Activated naive CD8-positive, alpha-beta T cell (primary cell): ENCODE results near the gene GLIS1.

Source experiments
- H3K27ac Mint-ChIP-seq: one replicate; pipeline ENCODE4 v1.8.0; 2021; ENCODE audit warnings: mixed read lengths
- H3K27me3 Mint-ChIP-seq: one replicate; pipeline ENCODE4 v1.8.0; 2021; ENCODE audit warnings: mixed read lengths
- H3K36me3 Mint-ChIP-seq: one replicate; pipeline ENCODE4 v1.8.0; 2021; ENCODE audit warnings: mixed read lengths
- H3K4me1 Mint-ChIP-seq: one replicate; pipeline ENCODE4 v1.8.0; 2021; ENCODE audit warnings: low read depth, mixed read lengths
- H3K4me3 Mint-ChIP-seq: one replicate; pipeline ENCODE4 v1.8.0; 2021; ENCODE audit warnings: mild to moderate bottlenecking, mixed read lengths
- H3K9me3 Mint-ChIP-seq: one replicate; pipeline ENCODE4 v1.8.0; 2021; ENCODE audit warnings: low read depth, mixed read lengths

GLIS1 gene

DNA sequence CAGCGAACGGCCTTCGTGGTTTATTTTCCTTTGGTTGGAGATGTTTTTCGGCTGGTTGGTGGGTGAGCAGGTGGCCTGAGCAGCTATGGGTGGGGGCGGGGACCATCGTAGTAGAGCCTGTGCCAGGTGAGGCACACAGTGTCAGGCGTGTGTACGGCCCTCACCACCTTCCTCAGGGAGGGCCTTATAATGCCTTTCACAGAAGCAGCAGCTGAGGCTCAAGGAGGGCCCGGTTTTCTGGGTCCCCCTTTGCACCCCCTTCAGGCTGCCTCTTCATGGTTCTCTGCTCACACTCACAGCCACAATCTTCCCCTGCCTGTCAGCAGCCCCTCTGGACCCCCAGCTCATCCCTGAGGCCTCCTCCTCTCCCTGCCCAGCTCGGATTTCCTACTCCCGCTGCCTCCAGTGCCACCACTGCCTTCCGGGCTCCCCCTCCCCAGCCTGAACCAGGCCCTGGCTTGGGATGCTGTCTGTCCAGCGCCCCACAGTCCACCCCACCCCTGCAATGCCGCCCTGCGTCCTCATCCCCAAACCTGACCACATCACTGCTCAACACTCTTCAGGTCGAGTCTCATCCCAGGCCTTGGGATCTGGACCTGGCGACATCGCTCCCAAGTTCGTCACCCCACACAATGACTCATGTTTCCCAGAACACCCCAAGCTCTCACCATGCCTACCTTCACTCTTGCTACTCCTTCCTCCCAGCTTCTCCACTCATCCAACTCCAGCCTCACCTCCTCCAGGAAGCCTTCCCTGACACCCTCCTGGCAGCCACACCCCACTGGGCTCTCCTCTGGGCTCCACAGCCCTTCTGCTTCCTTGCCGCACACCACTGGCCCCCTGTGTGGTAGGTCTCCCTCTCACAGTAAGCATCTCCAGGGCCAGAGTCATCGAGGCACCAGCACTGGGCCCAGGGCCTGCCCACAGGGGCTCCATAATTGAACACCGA lies 225.9 kb downstream of the GLIS1 start:
- Mint-ChIP-seq H3K27me3 (no peaks in the 10 kb centered on the region), H3K4me3 (no peak overlapping the region), H3K4me1 (no peaks in the 10 kb centered on the region), H3K27ac (no peak overlapping the region), H3K36me3 (no peaks in the 10 kb centered on the region), H3K9me3 (no peaks in the 10 kb centered on the region)

DNA sequence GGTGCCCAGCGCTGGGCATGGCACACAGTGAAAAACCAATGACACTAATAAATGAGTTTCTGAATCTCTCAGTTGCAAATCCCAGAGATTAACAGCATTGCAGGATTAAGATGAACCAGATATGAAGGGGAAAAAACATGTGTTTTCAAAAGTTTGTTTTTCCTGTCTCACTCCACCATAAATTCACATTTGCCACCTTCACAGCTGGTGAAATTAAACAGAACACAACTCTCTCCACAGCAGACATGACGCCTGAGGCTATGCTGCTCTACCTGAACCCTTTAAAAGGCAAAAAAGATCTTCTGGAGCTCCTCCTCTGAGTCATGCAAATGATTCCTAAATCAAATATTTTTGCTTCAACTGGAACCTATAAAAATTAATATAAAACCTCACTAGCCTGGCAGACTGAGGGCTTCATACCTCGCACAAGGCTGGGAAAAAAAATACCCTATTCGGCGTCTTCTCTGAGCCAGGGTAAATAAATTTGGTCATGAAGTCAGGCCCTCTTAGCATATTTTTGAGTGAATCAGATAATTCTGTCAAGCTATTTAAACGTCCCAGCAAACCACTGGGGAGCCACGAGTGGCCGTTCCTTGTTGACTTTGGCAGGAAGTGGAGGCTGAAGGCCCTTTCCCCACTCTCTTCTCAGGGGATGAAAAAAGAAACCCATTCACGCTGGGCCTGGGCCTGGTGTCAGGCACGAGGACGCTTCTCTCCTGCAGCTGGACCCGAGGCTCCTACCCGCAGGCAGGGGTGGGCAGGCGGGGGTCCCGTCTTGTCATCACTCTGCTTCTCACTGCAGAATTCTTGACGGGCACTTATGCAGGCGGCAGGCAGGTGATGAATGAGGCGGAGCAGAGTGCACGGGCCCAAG lies 226.8 kb downstream of the GLIS1 start:
- no peaks in the 10 kb centered on the region for H3K27me3 Mint-ChIP-seq
- no peaks in the 10 kb centered on the region for H3K36me3 Mint-ChIP-seq
- H3K4me3 Mint-ChIP-seq = no peak overlapping the region
- H3K4me1 Mint-ChIP-seq = no peaks in the 10 kb centered on the region
- H3K9me3 Mint-ChIP-seq = no peaks in the 10 kb centered on the region
- no peak overlapping the region for H3K27ac Mint-ChIP-seq

DNA sequence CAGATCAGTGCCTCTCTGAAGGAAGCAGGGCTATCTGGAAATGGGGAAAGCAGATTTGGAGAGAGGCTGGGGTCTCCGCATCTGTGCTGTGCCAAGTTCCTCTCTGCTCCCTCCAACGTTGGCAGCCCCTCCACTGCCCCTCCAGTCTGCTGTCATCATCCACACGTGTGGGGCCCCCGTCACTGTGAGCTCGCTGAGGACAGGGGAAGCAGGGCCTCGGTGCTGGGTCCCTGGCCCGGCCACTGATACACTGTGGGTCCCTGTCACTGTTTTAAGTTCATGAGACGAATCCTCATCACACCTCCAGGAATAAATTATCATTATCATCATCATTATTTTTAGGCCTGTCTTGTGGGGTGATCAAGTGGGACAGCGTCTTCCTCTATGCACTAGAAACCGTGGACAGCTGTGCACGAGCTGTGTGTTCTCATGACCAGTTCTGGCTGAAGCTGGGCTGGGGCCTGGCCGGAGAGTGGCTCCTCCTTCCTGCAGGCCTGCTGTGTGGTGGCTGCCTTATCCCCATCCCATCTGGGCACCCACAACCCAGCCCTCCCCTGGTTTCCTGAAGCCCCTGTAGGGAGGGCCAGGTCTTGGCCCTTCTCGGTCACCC lies 227.5 kb downstream of the GLIS1 start:
- no peaks in the 10 kb centered on the region for H3K4me1 Mint-ChIP-seq
- H3K4me3 Mint-ChIP-seq = no peak overlapping the region
- H3K27me3 Mint-ChIP-seq = no peaks in the 10 kb centered on the region
- H3K27ac Mint-ChIP-seq = no peak overlapping the region
- H3K9me3 Mint-ChIP-seq = no peaks in the 10 kb centered on the region
- H3K36me3 Mint-ChIP-seq = no peaks in the 10 kb centered on the region

DNA sequence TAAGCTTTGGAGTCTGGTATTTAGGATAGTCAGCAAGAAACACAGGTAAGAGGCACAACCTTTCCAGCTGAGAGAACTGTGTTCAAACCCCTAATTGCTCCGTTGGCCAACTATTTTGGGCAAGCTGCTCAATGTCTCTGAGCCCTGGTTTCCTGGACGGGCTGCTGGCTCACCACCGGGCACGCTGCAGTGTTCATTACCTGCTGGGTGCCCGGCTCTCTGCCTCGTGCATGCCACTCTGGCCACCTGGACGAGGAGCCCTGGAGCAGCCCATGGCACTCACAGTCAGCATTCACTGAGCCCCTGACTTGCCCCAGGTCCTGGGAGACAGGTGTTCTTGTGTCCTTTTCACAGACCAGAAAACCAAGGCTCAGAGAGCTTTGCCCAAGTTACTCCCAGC lies 228.7 kb downstream of the GLIS1 start:
- Mint-ChIP-seq H3K4me1 (no peaks in the 10 kb centered on the region), H3K9me3 (no peaks in the 10 kb centered on the region), H3K36me3 (no peaks in the 10 kb centered on the region), H3K27me3 (no peaks in the 10 kb centered on the region), H3K4me3 (no peak overlapping the region), H3K27ac (no peak overlapping the region)

DNA sequence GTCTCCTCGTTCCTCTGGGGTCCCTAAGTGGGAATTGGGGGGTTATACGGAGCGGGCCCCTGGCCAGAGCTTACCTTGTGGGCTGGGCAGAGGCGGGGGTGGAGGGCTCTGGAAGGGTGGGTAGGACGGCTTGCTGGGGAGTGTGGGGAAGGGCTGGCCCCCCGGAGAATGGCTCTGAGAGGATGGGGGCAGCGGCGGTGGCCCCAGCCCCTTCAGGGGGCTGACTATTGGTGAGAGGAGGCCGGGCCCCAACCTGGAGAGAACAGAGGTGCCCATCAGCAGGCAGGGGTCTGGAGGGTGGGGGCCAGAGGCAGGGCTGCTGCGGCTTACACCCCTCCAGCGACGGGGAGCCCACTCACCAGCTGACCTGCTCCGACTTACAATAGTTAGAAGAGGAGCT lies 229.2 kb downstream of the GLIS1 start:
- no peaks in the 10 kb centered on the region for H3K36me3 Mint-ChIP-seq

DNA sequence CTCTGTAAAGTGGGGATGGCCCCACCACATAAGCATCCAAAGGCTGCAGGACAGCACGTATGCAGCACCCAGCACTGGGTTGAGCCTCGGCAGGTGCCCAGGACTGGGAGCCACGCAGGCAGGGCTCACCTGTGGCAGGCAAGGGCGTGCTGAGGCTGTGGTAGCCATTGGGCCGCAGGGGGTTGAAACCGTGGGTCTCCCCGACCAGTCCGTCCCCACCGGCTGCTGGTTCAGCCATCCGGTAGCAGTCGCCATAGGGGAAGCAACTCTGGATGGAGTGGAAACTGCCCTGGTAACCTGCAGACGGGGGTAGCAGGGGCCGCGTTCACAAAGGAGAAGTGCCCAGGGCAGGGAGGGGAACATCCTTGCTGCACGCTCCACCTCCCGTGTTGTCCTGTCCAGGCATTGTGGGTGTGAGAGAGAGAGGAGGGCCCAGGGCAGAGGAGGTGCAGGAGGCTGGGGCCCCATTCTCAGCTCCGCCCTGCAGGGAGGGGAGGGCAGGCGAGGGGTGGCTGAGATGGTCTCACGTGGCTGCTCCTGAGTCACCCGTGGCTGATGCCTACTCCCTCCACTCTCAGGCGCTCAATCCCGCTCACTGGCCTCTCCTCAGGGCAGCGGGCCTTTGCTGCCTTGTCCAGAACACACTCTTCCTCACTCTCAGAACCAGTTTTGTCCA lies 229.8 kb downstream of the GLIS1 start:
- Mint-ChIP-seq H3K27ac (no peak overlapping the region), H3K9me3 (no peaks in the 10 kb centered on the region), H3K36me3 (no peaks in the 10 kb centered on the region), H3K4me3 (no peak overlapping the region), H3K4me1 (no peaks in the 10 kb centered on the region), H3K27me3 (no peaks in the 10 kb centered on the region)

More for the DNA sequence above, 229.2 kb downstream of the GLIS1 start:
- Mint-ChIP-seq H3K9me3 (no peaks in the 10 kb centered on the region), H3K4me1 (no peaks in the 10 kb centered on the region), H3K4me3 (no peak overlapping the region), H3K27ac (no peak overlapping the region), H3K27me3 (no peaks in the 10 kb centered on the region)

DNA sequence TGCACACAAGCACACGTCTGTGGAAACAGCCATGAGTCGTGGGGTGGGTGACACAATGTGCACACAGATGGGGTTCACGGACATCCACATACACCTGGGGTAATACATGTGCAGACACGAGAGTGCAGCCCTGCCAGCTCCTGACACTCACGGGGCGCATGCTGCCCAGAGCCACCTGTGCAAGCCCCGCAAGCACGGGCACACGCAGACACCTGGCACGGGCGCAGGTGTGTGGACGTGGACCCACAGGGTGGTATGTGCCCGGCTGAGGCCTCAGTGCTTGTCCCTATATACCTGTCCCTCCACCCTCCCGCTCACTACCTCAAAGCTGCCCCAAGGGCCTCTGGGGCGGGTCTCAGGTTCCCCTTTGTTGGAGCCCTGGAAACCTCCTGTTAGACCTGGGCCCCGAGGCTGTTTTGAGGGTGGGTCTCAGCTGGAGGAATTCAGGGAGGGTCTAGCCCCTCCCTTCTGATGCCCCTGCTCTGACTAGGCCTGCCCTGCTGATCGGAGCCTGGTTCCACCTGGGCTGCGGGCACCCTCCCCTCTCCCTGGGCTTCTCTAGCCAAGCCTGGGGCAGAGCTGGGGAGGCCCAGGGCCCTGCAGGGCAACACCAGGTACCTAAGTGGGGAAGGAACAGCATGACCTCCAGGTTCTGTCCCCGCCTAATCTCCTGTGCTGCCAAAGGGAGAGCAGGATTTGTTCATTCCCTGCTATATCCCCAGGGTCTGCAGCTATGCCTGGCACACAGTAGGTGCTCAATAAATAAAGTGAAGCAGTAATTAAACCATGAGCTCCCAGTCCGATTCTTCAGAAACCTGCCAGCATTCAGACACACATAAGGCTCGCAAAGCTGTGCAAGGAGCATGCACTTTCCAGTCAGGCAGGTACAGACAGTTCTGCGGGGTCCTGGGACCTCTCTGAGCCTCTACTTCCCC lies 230.6 kb downstream of the GLIS1 start:
- Mint-ChIP-seq H3K4me1 (no peaks in the 10 kb centered on the region), H3K27ac (no peak overlapping the region), H3K36me3 (no peaks in the 10 kb centered on the region), H3K27me3 (no peaks in the 10 kb centered on the region), H3K9me3 (no peaks in the 10 kb centered on the region), H3K4me3 (no peak overlapping the region)

DNA sequence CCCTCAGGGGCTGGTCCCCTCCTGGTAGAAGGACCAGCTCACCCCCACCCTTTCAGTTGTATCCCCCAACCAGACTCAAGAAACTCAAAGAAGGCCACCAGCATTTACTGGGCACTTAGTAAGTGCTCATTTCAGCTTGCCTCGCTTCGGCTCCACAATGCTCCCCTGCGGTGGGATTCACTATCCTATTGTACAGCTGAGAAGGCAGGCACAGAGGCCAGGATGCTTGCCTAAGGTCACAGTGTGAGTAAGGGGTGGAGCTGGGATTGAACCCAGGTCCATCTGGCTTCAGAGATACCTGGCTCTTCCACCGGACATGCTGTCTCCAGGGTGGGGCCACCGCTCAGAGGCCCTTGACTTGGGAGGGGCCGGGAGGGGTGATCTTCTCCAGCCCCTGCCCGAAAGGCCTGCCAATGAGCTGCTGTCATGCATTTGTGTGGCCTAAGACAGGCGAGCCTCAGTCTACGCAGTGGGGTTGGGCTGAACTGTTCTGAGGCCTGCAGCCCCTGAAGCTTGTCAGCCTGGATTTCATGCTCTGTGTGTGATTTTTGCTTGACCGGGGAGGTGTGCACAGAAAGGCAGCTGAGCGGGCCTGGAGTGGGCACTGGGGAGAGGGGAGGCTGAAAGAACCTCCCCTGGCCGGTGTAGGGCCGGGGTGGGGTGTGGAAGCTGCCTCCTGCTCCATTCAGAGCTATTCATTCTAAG lies 231.7 kb downstream of the GLIS1 start:
- H3K9me3 Mint-ChIP-seq = no peaks in the 10 kb centered on the region
- H3K27ac Mint-ChIP-seq = no peak overlapping the region
- no peak overlapping the region for H3K4me3 Mint-ChIP-seq
- no peaks in the 10 kb centered on the region for H3K27me3 Mint-ChIP-seq
- H3K36me3 Mint-ChIP-seq = no peaks in the 10 kb centered on the region
- H3K4me1 Mint-ChIP-seq = no peaks in the 10 kb centered on the region

DNA sequence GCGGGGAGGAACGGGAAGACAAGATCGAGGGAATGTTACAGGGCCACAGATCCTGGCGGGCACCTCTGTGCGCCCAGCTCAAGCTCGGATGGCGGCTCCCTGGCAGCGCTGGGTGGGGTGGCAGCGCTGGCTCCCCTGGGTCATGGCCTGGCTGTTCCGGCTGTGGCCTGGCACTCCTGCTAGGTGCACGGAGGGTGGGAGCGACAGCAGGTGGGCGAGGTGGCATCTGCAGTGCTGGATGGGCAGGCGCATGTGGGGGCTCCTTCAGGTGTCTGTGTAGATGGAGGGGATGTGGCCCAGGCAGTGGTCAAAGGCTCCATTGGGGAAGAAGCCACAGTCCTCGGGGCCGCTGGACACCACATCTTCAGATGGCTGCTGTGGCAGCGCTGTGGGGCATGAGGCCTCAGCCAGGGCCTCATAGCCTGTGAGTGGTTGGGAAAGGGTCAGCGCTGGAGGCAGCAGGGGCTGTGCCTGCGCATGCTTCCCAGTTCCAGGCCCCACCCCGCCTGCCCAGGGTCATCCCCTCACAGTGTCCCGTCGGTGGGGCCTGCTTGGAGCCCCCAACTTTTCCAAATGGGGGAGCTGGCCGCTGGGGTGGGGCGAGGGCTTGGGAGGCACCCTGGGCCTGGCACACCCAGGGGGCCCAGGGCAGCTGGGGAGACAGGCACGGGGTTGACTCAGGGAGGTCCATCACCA lies 232.5 kb downstream of the GLIS1 start:
- no peaks in the 10 kb centered on the region for H3K27me3 Mint-ChIP-seq
- no peak overlapping the region for H3K27ac Mint-ChIP-seq
- H3K4me1 Mint-ChIP-seq = no peaks in the 10 kb centered on the region
- no peak overlapping the region for H3K4me3 Mint-ChIP-seq
- H3K9me3 Mint-ChIP-seq = no peaks in the 10 kb centered on the region
- no peaks in the 10 kb centered on the region for H3K36me3 Mint-ChIP-seq

DNA sequence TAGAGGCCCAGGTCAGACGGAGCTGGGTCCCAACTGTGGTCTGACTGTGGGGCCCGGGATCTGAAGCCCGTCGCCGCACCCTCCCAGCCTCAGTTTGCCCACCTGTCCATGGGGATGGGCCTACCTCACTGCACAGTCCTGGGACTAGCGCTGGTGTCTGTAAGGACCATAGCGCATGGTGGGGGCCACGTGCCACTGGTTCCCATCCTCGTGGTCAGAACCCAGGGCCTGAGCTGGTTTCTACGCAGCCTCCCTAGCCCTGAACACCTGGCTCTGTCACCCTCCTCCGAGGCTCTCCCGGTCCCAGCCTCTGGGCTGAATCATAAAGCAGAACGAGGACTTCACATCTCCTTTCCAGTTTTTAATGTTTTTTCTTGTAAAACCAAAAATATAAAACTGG lies 233.1 kb downstream of the GLIS1 start:
- Mint-ChIP-seq H3K4me3 (no peak overlapping the region), H3K4me1 (no peaks in the 10 kb centered on the region), H3K27ac (no peak overlapping the region), H3K9me3 (no peaks in the 10 kb centered on the region), H3K27me3 (no peaks in the 10 kb centered on the region), H3K36me3 (no peaks in the 10 kb centered on the region)

DNA sequence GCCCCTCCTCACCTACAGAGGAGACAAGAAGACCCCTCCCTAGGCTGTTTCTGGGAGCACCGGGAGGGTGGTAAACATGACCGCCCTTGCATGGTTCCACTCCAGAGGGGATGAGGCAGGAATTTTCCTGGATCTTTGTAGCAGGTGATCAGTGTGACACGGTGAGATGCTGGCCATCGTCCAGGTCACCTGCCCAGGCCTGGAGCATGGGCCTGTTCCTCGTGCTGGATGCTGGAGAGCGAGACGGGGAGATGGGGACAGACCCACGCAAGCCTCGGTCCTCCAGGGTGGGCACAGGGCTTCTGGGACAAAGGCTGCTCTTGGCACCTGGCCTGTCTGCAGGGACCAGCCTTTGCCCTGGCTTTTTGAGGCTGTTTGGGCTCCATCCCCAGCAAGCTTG lies 233.6 kb downstream of the GLIS1 start:
- no peaks in the 10 kb centered on the region for H3K9me3 Mint-ChIP-seq

DNA sequence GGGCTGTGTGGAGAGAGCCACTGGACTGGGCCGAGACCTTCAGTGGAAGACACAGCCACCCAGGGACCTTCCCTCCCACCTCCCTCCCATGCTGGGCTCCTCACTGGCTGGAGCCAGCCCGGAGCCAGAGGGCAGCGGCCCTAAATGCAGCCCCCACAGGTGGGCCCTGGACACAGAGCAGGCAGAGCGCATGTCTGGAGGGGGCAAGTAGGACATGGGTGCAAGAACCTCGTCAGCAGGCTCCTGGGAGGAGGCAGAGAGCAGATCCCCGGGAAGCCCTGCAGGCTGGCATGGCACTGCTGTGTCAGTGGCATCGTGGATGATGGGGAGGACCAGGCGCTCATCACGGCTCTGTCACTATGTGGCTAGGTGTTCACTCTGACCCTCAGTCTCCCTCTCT lies 234.1 kb downstream of the GLIS1 start:
- Mint-ChIP-seq H3K9me3 (no peaks in the 10 kb centered on the region), H3K4me1 (no peaks in the 10 kb centered on the region), H3K27me3 (no peaks in the 10 kb centered on the region), H3K27ac (no peak overlapping the region), H3K36me3 (no peaks in the 10 kb centered on the region), H3K4me3 (no peak overlapping the region)

More for the DNA sequence above, 233.6 kb downstream of the GLIS1 start:
- Mint-ChIP-seq H3K36me3 (no peaks in the 10 kb centered on the region), H3K27ac (no peak overlapping the region), H3K4me3 (no peak overlapping the region), H3K27me3 (no peaks in the 10 kb centered on the region), H3K4me1 (no peaks in the 10 kb centered on the region)
